Prostate gland (tissue), 2 donors: ENCODE measurements around the gene KCTD21. TPM values are rescaled to one million over a fixed set of nuclear protein-coding genes. Genes with fewer than 3 reads are reported as not detected.

Source experiments
- DNase-seq: peaks from one replicate; pipeline ENCODE4 v3.0.0-alpha.2; 2019; ENCODE audit warnings: low spot score
- H3K27ac ChIP-seq, 2 donors: fragments of 200-600 bp; sonication (generic); 2 replicates each; pipeline ENCODE4 v1.5.1; 2017 to 2019
- H3K27me3 ChIP-seq: fragments of 200-600 bp; sonication (generic); replicated peaks from 2 replicates; pipeline ENCODE4 v1.5.1; 2019; ENCODE audit not compliant: insufficient read depth
- H3K36me3 ChIP-seq, 2 donors: fragments of 200-600 bp; sonication (generic); 1 replicate in 1 of 2; 2 replicates in 1 of 2; pipeline versions ENCODE4 v1.5.1 to v1.8.1; 2017 to 2019
- H3K4me1 ChIP-seq: fragments of 200-600 bp; sonication (generic); replicated peaks from 2 replicates; pipeline ENCODE4 v1.5.1; 2019
- H3K4me3 ChIP-seq, 2 donors: fragments of 200-600 bp; sonication (generic); 2 replicates each; pipeline ENCODE4 v1.5.1; 2017 to 2019
- H3K9me3 ChIP-seq: fragments of 200-600 bp; sonication (generic); 2 replicates; pipeline ENCODE4 v1.5.1; 2017
- CTCF ChIP-seq, 4 experiments: fragments of 200-600 bp in 2 of 4; fragments of 450-650 bp in 2 of 4; sonication (generic) in 2 of 4; IDR thresholded peaks; 1 replicate in 3 of 4; 2 replicates in 1 of 4; pipeline ENCODE4 v1.5.1; 2016 to 2019; ENCODE audit warnings: antibody characterized with exemption in 4 of 4, mild to moderate bottlenecking in 2 of 4, moderate library complexity in 2 of 4
- POLR2A ChIP-seq: fragments of 450-650 bp; IDR thresholded peaks from one replicate; pipeline ENCODE4 v1.6.1; 2016; ENCODE audit warnings: antibody characterized with exemption, mild to moderate bottlenecking
- POLR2AphosphoS5 ChIP-seq: sonication (generic); formaldehyde crosslinking; IDR thresholded peaks from one replicate; pipeline ENCODE4 v1.6.1; 2017; ENCODE audit warnings: antibody characterized with exemption
- WGBS: methylation state at CpG from one replicate; pipeline ENCODE4 v1.1.5; 2018; 5-methylcytosine and 5-hydroxymethylcytosine counted together
- intact Hi-C: fragments of 100-400 bp; cut with DNase I; formaldehyde crosslinking; loops from one replicate; pipeline ENCODE4 v1.14.2; 2022
- total RNA-seq, 2 donors: library from RNA; depleted of rRNA; stranded (reverse); fragments of >200 nt; gene quantifications; one replicate each; pipeline ENCODE4 v1.1.0, GENCODE V29; 2016

Gene KCTD21
- total RNA-seq, 2 donors from 2014 or later = 7.3 to 12.2 TPM

GRCh38 chr11:78158987-78159652 is 29.3 kb downstream of the KCTD21 start:
- Histone ChIP-seq H3K27me3 (no peaks in the 10 kb centered on the region), H3K4me3 (no peak overlapping the region), H3K36me3 (no peaks in the 10 kb centered on the region), H3K4me1 (no peaks in the 10 kb centered on the region), H3K9me3 (no peaks in the 10 kb centered on the region), H3K27ac (no peak overlapping the region)
- TF ChIP-seq POLR2AphosphoS5 = no peak
- no peak for TF ChIP-seq POLR2A
- TF ChIP-seq CTCF (IDR thresholded peaks at IDR 0.05) = no peak
- no peak for DNase-seq
- intact Hi-C loops = no loop called here
- 53% methylated on average over 6 of the region's 6 CpGs for WGBS

GRCh38 chr11:78156127-78156844 is 32.1 kb downstream of the KCTD21 start:
- H3K27ac ChIP-seq = no peak overlapping the region
- H3K4me1 ChIP-seq = no peaks in the 10 kb centered on the region
- no peak for TF ChIP-seq CTCF (IDR thresholded peaks at IDR 0.05)
- 55% methylated on average over 6 of the region's 6 CpGs for WGBS
- H3K9me3 ChIP-seq = no peaks in the 10 kb centered on the region
- H3K4me3 ChIP-seq = no peak overlapping the region
- no peak for DNase-seq
- intact Hi-C loops = no loop called here
- H3K36me3 ChIP-seq = no peaks in the 10 kb centered on the region
- H3K27me3 ChIP-seq = no peaks in the 10 kb centered on the region

- H3K9me3 ChIP-seq = no peaks in the 10 kb centered on the region
- no peaks in the 10 kb centered on the region for H3K4me1 ChIP-seq
- no peaks in the 10 kb centered on the region for H3K27me3 ChIP-seq
- DNase-seq = no peak
- H3K4me3 ChIP-seq = no peak overlapping the region
- intact Hi-C loops = loop anchor here (5.0 kb wide), 1 partner anchor 270 kb away; no protein-coding TSS in a partner anchor
- no peak for TF ChIP-seq POLR2A
- TF ChIP-seq CTCF (IDR thresholded peaks at IDR 0.05) = no peak
- no peak for TF ChIP-seq POLR2AphosphoS5
- no peaks in the 10 kb centered on the region for H3K36me3 ChIP-seq
- no peak overlapping the region for H3K27ac ChIP-seq
Measured at GRCh38 chr11:78151804-78152203, 36.6 kb downstream of the KCTD21 start.

- DNase-seq = no peak
- TF ChIP-seq POLR2AphosphoS5 (no peak), CTCF (IDR thresholded peaks at IDR 0.05) (no peak), POLR2A (no peak)
- intact Hi-C loops = loop anchor here (5.0 kb wide), 1 partner anchor 272 kb away; no protein-coding TSS in a partner anchor
Measured at GRCh38 chr11:78150754-78151153, 37.7 kb downstream of the KCTD21 start.

GRCh38 chr11:78150346-78150745 is 38.1 kb downstream of the KCTD21 start:
- intact Hi-C loops = loop anchor here (5.0 kb wide), 1 partner anchor 272 kb away; no protein-coding TSS in a partner anchor
- no peak for DNase-seq
- Histone ChIP-seq H3K27ac (no peak overlapping the region), H3K36me3 (no peaks in the 10 kb centered on the region), H3K9me3 (no peaks in the 10 kb centered on the region), H3K4me3 (no peak overlapping the region), H3K27me3 (no peaks in the 10 kb centered on the region), H3K4me1 (no peaks in the 10 kb centered on the region)
- WGBS = 83% methylated on average over 4 of the region's 4 CpGs
- no peak for TF ChIP-seq POLR2AphosphoS5
- TF ChIP-seq POLR2A = no peak
- no peak for TF ChIP-seq CTCF (IDR thresholded peaks at IDR 0.05)

More at GRCh38 chr11:78150754-78151153, 37.7 kb downstream of the KCTD21 start:
- Histone ChIP-seq H3K9me3 (no peaks in the 10 kb centered on the region), H3K27ac (no peak overlapping the region), H3K4me3 (no peak overlapping the region), H3K27me3 (no peaks in the 10 kb centered on the region), H3K36me3 (no peaks in the 10 kb centered on the region), H3K4me1 (no peaks in the 10 kb centered on the region)
